ENCODE measurements around the gene CPEB4. TPM values are rescaled to one million over a fixed set of nuclear protein-coding genes. Genes with fewer than 3 reads are reported as not detected.

Gene CPEB4
- total and polyA plus RNA-seq, 2 donors (not counting 1 experiment from before 2014, with no cell fraction given) = 8.4 to 26.0 TPM

GRCh38 chr5:173885054-173885443, 3.1 kb upstream of the CPEB4 start:
- TF ChIP-seq, protein P1, sequence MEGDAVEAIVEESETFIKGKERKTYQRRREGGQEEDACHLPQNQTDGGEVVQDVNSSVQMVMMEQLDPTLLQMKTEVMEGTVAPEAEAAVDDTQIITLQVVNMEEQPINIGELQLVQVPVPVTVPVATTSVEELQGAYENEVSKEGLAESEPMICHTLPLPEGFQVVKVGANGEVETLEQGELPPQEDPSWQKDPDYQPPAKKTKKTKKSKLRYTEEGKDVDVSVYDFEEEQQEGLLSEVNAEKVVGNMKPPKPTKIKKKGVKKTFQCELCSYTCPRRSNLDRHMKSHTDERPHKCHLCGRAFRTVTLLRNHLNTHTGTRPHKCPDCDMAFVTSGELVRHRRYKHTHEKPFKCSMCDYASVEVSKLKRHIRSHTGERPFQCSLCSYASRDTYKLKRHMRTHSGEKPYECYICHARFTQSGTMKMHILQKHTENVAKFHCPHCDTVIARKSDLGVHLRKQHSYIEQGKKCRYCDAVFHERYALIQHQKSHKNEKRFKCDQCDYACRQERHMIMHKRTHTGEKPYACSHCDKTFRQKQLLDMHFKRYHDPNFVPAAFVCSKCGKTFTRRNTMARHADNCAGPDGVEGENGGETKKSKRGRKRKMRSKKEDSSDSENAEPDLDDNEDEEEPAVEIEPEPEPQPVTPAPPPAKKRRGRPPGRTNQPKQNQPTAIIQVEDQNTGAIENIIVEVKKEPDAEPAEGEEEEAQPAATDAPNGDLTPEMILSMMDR (IDR thresholded peaks at IDR 0.05) = no peak
- no peak for TF ChIP-seq EZH2 (IDR thresholded peaks at IDR 0.05; ENCODE audit: borderline replicate concordance, insufficient read depth, low read depth, low read length, poor library complexity, severe bottlenecking)
- peak overlapping the region; percentile 28 for H3K9ac ChIP-seq (ENCODE audit: low read length)
- peaks cover 1 to 11% (median 8%) of the 10 kb centered on the region in 3 donors for H3K9me3 ChIP-seq (ENCODE audit: control extremely low read depth in 1 of 3, control insufficient read depth in 2 of 3, insufficient read depth in 1 of 3, low read length in 2 of 3)
- Mint-ChIP-seq H3K27me3 (no peaks in the 10 kb centered on the region), H3K27ac (peak overlapping the region; percentile 84), H3K4me3 (peak overlapping the region; percentile 71), H3K4me1 (peaks cover 62% of the 10 kb centered on the region), H3K9me3 (ENCODE audit: insufficient read depth) (peaks cover 7% of the 10 kb centered on the region)
- H3K4me3 ChIP-seq (ENCODE audit: control extremely low read depth in 1 of 5, extremely low read depth in 1 of 5, insufficient read depth in 1 of 5, low read depth in 2 of 5, low read length in 4 of 5) = peak overlapping the region in 1 of 5 experiments; percentile 2
- H4K20me1 ChIP-seq (ENCODE audit: control insufficient read depth, insufficient read depth, low read length, poor library complexity, severe bottlenecking) = peaks cover 5% of the 10 kb centered on the region
- intact Hi-C loops (cut with micrococcal nuclease) = loop anchor here (2.0 to 5.0 kb wide), 3 partner anchors 140 to 828 kb away; partner anchors contain the start of gene CREBRF
- CTCF ChIA-PET = interaction anchor here (0.8 to 5.1 kb wide), 19 partner anchors 11 to 267 kb away, joined by 3 to 60 read pairs (median 8); partner anchors contain the start of gene BOD1
- POLR2A ChIA-PET = interaction anchor here (0.8 to 2.4 kb wide), 3 partner anchors 64 to 205 kb away, joined by 3 to 7 read pairs (median 5); no protein-coding TSS in a partner anchor
- H3K79me2 ChIP-seq (ENCODE audit: control insufficient read depth, insufficient read depth, low read length) = peaks cover 19% of the 10 kb centered on the region
- peaks cover 41 to 47% of the 10 kb centered on the region in 2 donors for H3K4me1 ChIP-seq (ENCODE audit: control insufficient read depth in 2 of 2, insufficient read depth in 2 of 2, low read length in 2 of 2)
- peak overlapping the region; percentile 68 for H3K4me2 ChIP-seq (replicated peaks; ENCODE audit: low read depth, low read length, poor library complexity, severe bottlenecking)
- WGBS (ENCODE audit: insufficient coverage) = no CpG with 5 or more reads among the region's 1 CpG
- peak overlapping the region; percentile 51 to 70 for H3K27ac ChIP-seq (ENCODE audit: low read length in 2 of 2)
- H3K27me3 ChIP-seq (replicated peaks in 1 of 4; ENCODE audit: control extremely low read depth in 1 of 4, control insufficient read depth in 3 of 4, insufficient read depth in 4 of 4, low read length in 3 of 4) = no peaks in the 10 kb centered on the region
- DNase-seq (no peak), ATAC-seq (ENCODE audit: low read depth) (no peak)
- peak overlapping the region; percentile 57 for H2AFZ ChIP-seq (ENCODE audit: insufficient read depth, low read depth, low read length, poor library complexity, severe bottlenecking)
- H3K36me3 ChIP-seq (replicated peaks in 1 of 2; ENCODE audit: control extremely low read depth in 1 of 2, control insufficient read depth in 1 of 2, extremely low read depth in 1 of 2, insufficient read depth in 2 of 2, low read length in 1 of 2) = no peaks in the 10 kb centered on the region

- H3K4me3 Mint-ChIP-seq = peak overlapping the region; percentile 71
- peaks cover 46 to 51% of the 10 kb centered on the region in 2 donors for H3K4me1 ChIP-seq (ENCODE audit: control insufficient read depth in 2 of 2, insufficient read depth in 2 of 2, low read length in 2 of 2)
- no peak overlapping the region for H3K4me3 ChIP-seq (ENCODE audit: control extremely low read depth in 1 of 5, extremely low read depth in 1 of 5, insufficient read depth in 1 of 5, low read depth in 2 of 5, low read length in 4 of 5)
- H3K9me3 Mint-ChIP-seq (ENCODE audit: insufficient read depth) = peaks cover 7% of the 10 kb centered on the region
- peak overlapping the region; percentile 51 to 70 for H3K27ac ChIP-seq (ENCODE audit: low read length in 2 of 2)
- TF ChIP-seq, protein P1 (IDR thresholded peaks at IDR 0.05) = no peak
- TF ChIP-seq EZH2 (IDR thresholded peaks at IDR 0.05; ENCODE audit: borderline replicate concordance, insufficient read depth, low read depth, low read length, poor library complexity, severe bottlenecking) = no peak
- DNase-seq (peak; percentile 65), ATAC-seq (ENCODE audit: low read depth) (no peak)
- H3K27me3 ChIP-seq (replicated peaks in 1 of 4; ENCODE audit: control extremely low read depth in 1 of 4, control insufficient read depth in 3 of 4, insufficient read depth in 4 of 4, low read length in 3 of 4) = no peaks in the 10 kb centered on the region
- no peak overlapping the region for H2AFZ ChIP-seq (ENCODE audit: insufficient read depth, low read depth, low read length, poor library complexity, severe bottlenecking)
- intact Hi-C loops (cut with micrococcal nuclease) = loop anchor here (2.0 to 5.0 kb wide), 3 partner anchors 141 to 828 kb away; partner anchors contain the start of gene CREBRF
- peaks cover 67% of the 10 kb centered on the region for H3K4me1 Mint-ChIP-seq
- POLR2A ChIA-PET = interaction anchor here (0.8 to 2.4 kb wide), 2 partner anchors 64 to 102 kb away, joined by 5 to 7 read pairs; no protein-coding TSS in a partner anchor
- no peaks in the 10 kb centered on the region for H3K27me3 Mint-ChIP-seq
- H3K9ac ChIP-seq (ENCODE audit: low read length) = peak overlapping the region; percentile 2
- H3K9me3 ChIP-seq (ENCODE audit: control extremely low read depth in 1 of 3, control insufficient read depth in 2 of 3, insufficient read depth in 1 of 3, low read length in 2 of 3) = peaks cover 1 to 11% (median 8%) of the 10 kb centered on the region in 3 donors
- WGBS (ENCODE audit: insufficient coverage) = 33% methylated on average over 5 of the region's 6 CpGs
- peaks cover 5% of the 10 kb centered on the region for H4K20me1 ChIP-seq (ENCODE audit: control insufficient read depth, insufficient read depth, low read length, poor library complexity, severe bottlenecking)
- peak overlapping the region; percentile 84 for H3K27ac Mint-ChIP-seq
- CTCF ChIA-PET = interaction anchor here (1.0 to 5.1 kb wide), 18 partner anchors 10 to 268 kb away, joined by 3 to 60 read pairs (median 8); partner anchors contain the start of gene BOD1
- peak overlapping the region; percentile 68 for H3K4me2 ChIP-seq (replicated peaks; ENCODE audit: low read depth, low read length, poor library complexity, severe bottlenecking)
- no peaks in the 10 kb centered on the region for H3K36me3 ChIP-seq (replicated peaks in 1 of 2; ENCODE audit: control extremely low read depth in 1 of 2, control insufficient read depth in 1 of 2, extremely low read depth in 1 of 2, insufficient read depth in 2 of 2, low read length in 1 of 2)
- peaks cover 24% of the 10 kb centered on the region for H3K79me2 ChIP-seq (ENCODE audit: control insufficient read depth, insufficient read depth, low read length)
These were observed 2.6 kb upstream of the CPEB4 start for GRCh38 chr5:173885475-173886010.

Data from B cell (primary cell).